T-helper 17 cell (primary cell): Measurements from ENCODE around the gene SPINDOC. TPM values are rescaled to one million over a fixed set of nuclear protein-coding genes. Genes with fewer than 3 reads are reported as not detected.
"Not testable (repeated sequence)": the region's sequence is repeated elsewhere in the genome, so short reads cannot be mapped to it uniquely, and the experiment has no call there.

Experiments used
- ATAC-seq: fragments of 150-1000 bp; cut with Tn5 transposase; 2 replicates; pipeline ENCODE4 v1.10.0; 2021; ENCODE audit warnings: mild to moderate bottlenecking, moderate library complexity
- DNase-seq, 3 donors: peaks; one replicate each; pipeline versions ENCODE4 v3.0.0 to v3.0.0-alpha.2; 2020 to 2021
- H3K9me3 ChIP-seq: one replicate; pipeline ENCODE4 v1.7.0; 2013; ENCODE audit warnings: low read length, mild to moderate bottlenecking; ENCODE audit not compliant: control insufficient read depth, poor library complexity, severe bottlenecking
- H3K27ac Mint-ChIP-seq: one replicate; pipeline ENCODE4 v1.8.0; 2022; ENCODE audit warnings: mild to moderate bottlenecking, moderate library complexity, mixed read lengths
- H3K27me3 Mint-ChIP-seq: one replicate; pipeline ENCODE4 v1.8.0; 2022; ENCODE audit warnings: mixed read lengths
- H3K36me3 Mint-ChIP-seq: one replicate; pipeline ENCODE4 v1.8.0; 2022; ENCODE audit warnings: low read depth, mixed read lengths
- H3K4me1 Mint-ChIP-seq: one replicate; pipeline ENCODE4 v1.8.0; 2022; ENCODE audit warnings: mild to moderate bottlenecking, mixed read lengths
- H3K4me3 Mint-ChIP-seq: one replicate; pipeline ENCODE4 v1.8.0; 2022; ENCODE audit warnings: mild to moderate bottlenecking, moderate library complexity, mixed read lengths
- total RNA-seq, 4 donors: library from RNA in 2 of 4; stranded (reverse) in 2 of 4; gene quantifications; one replicate each; pipeline ENCODE4 v1.2.3 and lab custom pipeline; 2022 to 2026

The SPINDOC gene
- total RNA-seq, 2 donors from 2014 or later: 8.5 to 9.4 TPM

GRCh38 chr11:63802637-63803414, 10.4 kb upstream of the SPINDOC start:
- no peak for DNase-seq
- peaks cover 3% of the 10 kb centered on the region for H3K36me3 Mint-ChIP-seq
- no peaks in the 10 kb centered on the region for H3K9me3 ChIP-seq
- no peak overlapping the region for H3K4me3 Mint-ChIP-seq
- H3K4me1 Mint-ChIP-seq: no peaks in the 10 kb centered on the region
- no peak for ATAC-seq
- H3K27ac Mint-ChIP-seq: no peak overlapping the region
- H3K27me3 Mint-ChIP-seq: peaks cover 9% of the 10 kb centered on the region

- Mint-ChIP-seq H3K4me3 (no peak overlapping the region), H3K27ac (no peak overlapping the region), H3K36me3 (no peaks in the 10 kb centered on the region), H3K4me1 (no peaks in the 10 kb centered on the region), H3K27me3 (peaks cover 4% of the 10 kb centered on the region)
- no peaks in the 10 kb centered on the region for H3K9me3 ChIP-seq
- ATAC-seq (no peak), DNase-seq (no peak)
Measured at GRCh38 chr11:63804259-63804658, 9.0 kb upstream of the SPINDOC start.

- Mint-ChIP-seq H3K4me3 (no peak overlapping the region), H3K27me3 (no peaks in the 10 kb centered on the region), H3K36me3 (no peaks in the 10 kb centered on the region), H3K4me1 (no peaks in the 10 kb centered on the region), H3K27ac (no peak overlapping the region)
- no peaks in the 10 kb centered on the region for H3K9me3 ChIP-seq
- DNase-seq (no peak), ATAC-seq (no peak)
Measured at GRCh38 chr11:63805844-63806415, 7.3 kb upstream of the SPINDOC start.

GRCh38 chr11:63810383-63810782, 2.9 kb upstream of the SPINDOC start:
- not testable (repeated sequence) for H3K27me3 Mint-ChIP-seq, ATAC-seq, H3K4me3 Mint-ChIP-seq

GRCh38 chr11:63811522-63811921, 1.7 kb upstream of the SPINDOC start:
- Mint-ChIP-seq H3K4me3 (no peak overlapping the region), H3K27me3 (no peaks in the 10 kb centered on the region), H3K36me3 (no peaks in the 10 kb centered on the region), H3K4me1 (peaks cover 20% of the 10 kb centered on the region), H3K27ac (peak overlapping the region; percentile 34)
- H3K9me3 ChIP-seq: no peaks in the 10 kb centered on the region
- ATAC-seq: no peak
- no peak for DNase-seq

More at GRCh38 chr11:63810383-63810782, 2.9 kb upstream of the SPINDOC start:
- DNase-seq, H3K9me3 ChIP-seq, H3K36me3 Mint-ChIP-seq, H3K27ac Mint-ChIP-seq: not testable (repeated sequence)
- H3K4me1 Mint-ChIP-seq: peaks cover 12% of the 10 kb centered on the region

- H3K27ac Mint-ChIP-seq: no peak overlapping the region
- H3K27me3 Mint-ChIP-seq: no peaks in the 10 kb centered on the region
- peak overlapping the region; percentile 83 for H3K4me3 Mint-ChIP-seq
- H3K36me3 Mint-ChIP-seq: no peaks in the 10 kb centered on the region
- ATAC-seq (peak; percentile 36), DNase-seq (peak in 2 of 3 donors; percentile 22 to 23)
- H3K9me3 ChIP-seq: no peaks in the 10 kb centered on the region
- peaks cover 21% of the 10 kb centered on the region for H3K4me1 Mint-ChIP-seq
Measured at GRCh38 chr11:63813563-63814382, 517 bp downstream of the SPINDOC start.

- peaks cover 21% of the 10 kb centered on the region for H3K4me1 Mint-ChIP-seq
- H3K9me3 ChIP-seq: no peaks in the 10 kb centered on the region
- DNase-seq: no peak
- peak overlapping the region; percentile 77 for H3K27ac Mint-ChIP-seq
- no peaks in the 10 kb centered on the region for H3K36me3 Mint-ChIP-seq
- peak overlapping the region; percentile 83 for H3K4me3 Mint-ChIP-seq
- ATAC-seq: no peak
- no peaks in the 10 kb centered on the region for H3K27me3 Mint-ChIP-seq
Measured at GRCh38 chr11:63814383-63814736, 1.1 kb downstream of the SPINDOC start.

- Mint-ChIP-seq H3K27ac (peak overlapping the region; percentile 77), H3K4me3 (no peak overlapping the region), H3K27me3 (no peaks in the 10 kb centered on the region), H3K36me3 (peaks cover 2% of the 10 kb centered on the region), H3K4me1 (peaks cover 21% of the 10 kb centered on the region)
- H3K9me3 ChIP-seq: no peaks in the 10 kb centered on the region
- ATAC-seq: no peak
- no peak for DNase-seq
Measured at GRCh38 chr11:63816166-63816565, 2.9 kb downstream of the SPINDOC start.

- no peaks in the 10 kb centered on the region for H3K27me3 Mint-ChIP-seq
- no peak overlapping the region for H3K4me3 Mint-ChIP-seq
- peaks cover 21% of the 10 kb centered on the region for H3K4me1 Mint-ChIP-seq
- H3K36me3 Mint-ChIP-seq: peaks cover 2% of the 10 kb centered on the region
- DNase-seq (no peak), ATAC-seq (no peak)
- no peaks in the 10 kb centered on the region for H3K9me3 ChIP-seq
- no peak overlapping the region for H3K27ac Mint-ChIP-seq
Measured at GRCh38 chr11:63816732-63817131, 3.5 kb downstream of the SPINDOC start.

- Mint-ChIP-seq H3K36me3 (peaks cover 2% of the 10 kb centered on the region), H3K27me3 (no peaks in the 10 kb centered on the region), H3K4me1 (peaks cover 19% of the 10 kb centered on the region), H3K4me3 (no peak overlapping the region), H3K27ac (no peak overlapping the region)
- ATAC-seq (no peak), DNase-seq (no peak)
- H3K9me3 ChIP-seq: no peaks in the 10 kb centered on the region
Measured at GRCh38 chr11:63817758-63818498, 4.7 kb downstream of the SPINDOC start.

GRCh38 chr11:63818609-63819008, 5.4 kb downstream of the SPINDOC start:
- no peak overlapping the region for H3K4me3 Mint-ChIP-seq
- H3K9me3 ChIP-seq: no peaks in the 10 kb centered on the region
- peaks cover 2% of the 10 kb centered on the region for H3K36me3 Mint-ChIP-seq
- no peaks in the 10 kb centered on the region for H3K27me3 Mint-ChIP-seq
- peaks cover 19% of the 10 kb centered on the region for H3K4me1 Mint-ChIP-seq
- no peak overlapping the region for H3K27ac Mint-ChIP-seq
- ATAC-seq (no peak), DNase-seq (no peak)

GRCh38 chr11:63821411-63821810, 8.2 kb downstream of the SPINDOC start:
- Mint-ChIP-seq H3K4me3 (no peak overlapping the region), H3K4me1 (peaks cover 10% of the 10 kb centered on the region), H3K36me3 (peaks cover 11% of the 10 kb centered on the region), H3K27me3 (no peaks in the 10 kb centered on the region), H3K27ac (no peak overlapping the region)
- ATAC-seq: no peak
- H3K9me3 ChIP-seq: no peaks in the 10 kb centered on the region
- DNase-seq: no peak
